Suprapubic skin (tissue), 4 donors: ENCODE data around the gene HOXC5. TPM values are rescaled to one million over a fixed set of nuclear protein-coding genes. Genes with fewer than 3 reads are reported as not detected.

Experiments
- DNase-seq, 2 donors: peaks; one replicate each; pipeline ENCODE4 v3.0.0-alpha.2; 2019; ENCODE audit warnings: low spot score in 2 of 2
- H3K27ac ChIP-seq: fragments of 200-600 bp; sonication (generic); one replicate; pipeline ENCODE4 v1.5.1; 2019
- H3K27me3 ChIP-seq: fragments of 200-600 bp; sonication (generic); one replicate; pipeline ENCODE4 v1.5.1; 2019
- H3K36me3 ChIP-seq: fragments of 200-600 bp; sonication (generic); one replicate; pipeline ENCODE4 v1.5.1; 2019
- H3K4me1 ChIP-seq: fragments of 200-600 bp; sonication (generic); one replicate; pipeline ENCODE4 v1.5.1; 2019
- H3K4me3 ChIP-seq: fragments of 200-600 bp; sonication (generic); one replicate; pipeline ENCODE4 v1.5.1; 2019; ENCODE audit warnings: mild to moderate bottlenecking
- H3K9me3 ChIP-seq: fragments of 200-600 bp; sonication (generic); one replicate; pipeline ENCODE4 v1.5.1; 2019
- CTCF ChIP-seq, 2 donors: fragments of 200-600 bp in 1 of 2; fragments of 450-650 bp in 1 of 2; sonication (generic) in 1 of 2; IDR thresholded peaks; one replicate each; pipeline ENCODE4 v1.5.1; 2016 to 2019; ENCODE audit warnings: antibody characterized with exemption in 2 of 2, mild to moderate bottlenecking in 1 of 2, moderate library complexity in 1 of 2
- EP300 ChIP-seq: sonication (generic); formaldehyde crosslinking; IDR thresholded peaks from one replicate; pipeline ENCODE4 v1.6.1; 2017; ENCODE audit warnings: antibody characterized with exemption
- POLR2A ChIP-seq, 2 donors: fragments of 450-650 bp; IDR thresholded peaks; one replicate each; pipeline ENCODE4 v1.6.1; 2017; ENCODE audit warnings: antibody characterized with exemption in 2 of 2, mild to moderate bottlenecking in 2 of 2, moderate library complexity in 2 of 2
- POLR2AphosphoS5 ChIP-seq, 3 donors: sonication (generic); formaldehyde crosslinking; IDR thresholded peaks; one replicate each; pipeline ENCODE4 v1.6.1; 2017; ENCODE audit warnings: antibody characterized with exemption in 3 of 3
- WGBS: methylation state at CpG from one replicate; pipeline ENCODE4 v1.1.5; 2018; 5-methylcytosine and 5-hydroxymethylcytosine counted together
- total RNA-seq, 4 donors: library from RNA; depleted of rRNA; stranded (reverse); fragments of >200 nt; gene quantifications; one replicate each; pipeline ENCODE4 v1.1.0, GENCODE V29; 2016

The HOXC5 gene
- total RNA-seq, 4 donors from 2014 or later = 0.26 to 3.5 (median 0.49) TPM; not detected in 1

- TF ChIP-seq EP300 = no peak
- no peak for TF ChIP-seq POLR2AphosphoS5 (IDR thresholded peaks at IDR 0.05)
- no peak for TF ChIP-seq POLR2A (IDR thresholded peaks at IDR 0.05)
- no peak for TF ChIP-seq CTCF (IDR thresholded peaks at IDR 0.05)
- no peaks in the 10 kb centered on the region for H3K36me3 ChIP-seq
- no peak for DNase-seq
- WGBS = 38% methylated on average over 2 of the region's 2 CpGs
- no peaks in the 10 kb centered on the region for H3K9me3 ChIP-seq
- H3K4me1 ChIP-seq = peaks cover 74% of the 10 kb centered on the region
- peak overlapping the region; percentile 98 for H3K27ac ChIP-seq
- no peak overlapping the region for H3K4me3 ChIP-seq
- H3K27me3 ChIP-seq = peaks cover 13% of the 10 kb centered on the region
Observed at GRCh38 chr12:54007538-54008259, 25.2 kb upstream of the HOXC5 start.

GRCh38 chr12:54008260-54008552 lies 24.6 kb upstream of the HOXC5 start:
- Histone ChIP-seq H3K27ac (peak overlapping the region; percentile 98), H3K27me3 (peaks cover 17% of the 10 kb centered on the region)
- 67% methylated on average over 1 of the region's 2 CpGs for WGBS

GRCh38 chr12:54009171-54010052 lies 23.4 kb upstream of the HOXC5 start:
- WGBS = 15% methylated on average over 39 of the region's 51 CpGs
- Histone ChIP-seq H3K4me1 (peaks cover 77% of the 10 kb centered on the region), H3K36me3 (no peaks in the 10 kb centered on the region), H3K27ac (peak overlapping the region; percentile 98), H3K9me3 (no peaks in the 10 kb centered on the region), H3K27me3 (peaks cover 19% of the 10 kb centered on the region), H3K4me3 (peak overlapping the region; percentile 63)
- DNase-seq = no peak
- TF ChIP-seq CTCF (IDR thresholded peaks at IDR 0.05) = no peak
- TF ChIP-seq POLR2A (IDR thresholded peaks at IDR 0.05) = no peak
- no peak for TF ChIP-seq EP300
- no peak for TF ChIP-seq POLR2AphosphoS5 (IDR thresholded peaks at IDR 0.05)

More at GRCh38 chr12:54008260-54008552, 24.6 kb upstream of the HOXC5 start:
- Histone ChIP-seq H3K4me3 (peak overlapping the region; percentile 63), H3K9me3 (no peaks in the 10 kb centered on the region), H3K36me3 (no peaks in the 10 kb centered on the region), H3K4me1 (peaks cover 74% of the 10 kb centered on the region)
- TF ChIP-seq EP300 (no peak), POLR2AphosphoS5 (IDR thresholded peaks at IDR 0.05) (no peak), CTCF (IDR thresholded peaks at IDR 0.05) (no peak), POLR2A (IDR thresholded peaks at IDR 0.05) (no peak)
- no peak for DNase-seq

- Histone ChIP-seq H3K36me3 (no peaks in the 10 kb centered on the region), H3K4me1 (peaks cover 81% of the 10 kb centered on the region), H3K27me3 (peaks cover 16% of the 10 kb centered on the region), H3K27ac (peak overlapping the region; percentile 98), H3K9me3 (no peaks in the 10 kb centered on the region), H3K4me3 (peak overlapping the region; percentile 63)
- TF ChIP-seq POLR2AphosphoS5 (IDR thresholded peaks at IDR 0.05) (no peak), POLR2A (IDR thresholded peaks at IDR 0.05) (no peak), CTCF (IDR thresholded peaks at IDR 0.05) (no peak), EP300 (no peak)
- DNase-seq = no peak
- 58% methylated on average over 10 of the region's 10 CpGs for WGBS
Observed at GRCh38 chr12:54010053-54010971, 22.5 kb upstream of the HOXC5 start.
